Gastrocnemius medialis (tissue), 4 donors: Measurements from ENCODE around the gene RMDN2. TPM values are rescaled to one million over a fixed set of nuclear protein-coding genes. Genes with fewer than 3 reads are reported as not detected.

ENCODE experiments used
- ATAC-seq, 2 donors: fragments of 150-250 bp; one replicate each; pipeline ENCODE4 v1.9.1; 2016
- DNase-seq, 2 donors: peaks; one replicate each; pipeline ENCODE4 v3.0.0-alpha.2; 2019
- H3K27ac ChIP-seq, 4 donors: fragments of 200-600 bp; sonication (generic); 1 replicate in 1 of 4; 2 replicates in 3 of 4; pipeline ENCODE4 v1.5.1; 2016 to 2018; ENCODE audit warnings: mild to moderate bottlenecking in 2 of 4, moderate library complexity in 1 of 4
- H3K27me3 ChIP-seq, 3 donors: fragments of 200-600 bp; sonication (generic) in 2 of 3; 1 replicate in 1 of 3; 2 replicates in 2 of 3; pipeline versions ENCODE4 v1.5.1 to v1.6.0; 2016 to 2019; ENCODE audit warnings: mild to moderate bottlenecking in 1 of 3, moderate library complexity in 1 of 3
- H3K36me3 ChIP-seq, 2 donors: fragments of 200-600 bp; sonication (generic) in 1 of 2; one replicate each; pipeline ENCODE4 v1.5.1; 2017 to 2018
- H3K4me1 ChIP-seq, 2 donors: fragments of 200-600 bp; sonication (generic) in 1 of 2; one replicate each; pipeline ENCODE4 v1.5.1; 2016 to 2017; ENCODE audit warnings: mild to moderate bottlenecking in 2 of 2
- H3K4me3 ChIP-seq, 4 donors: fragments of 200-600 bp; sonication (generic) in 3 of 4; 1 replicate in 1 of 4; 2 replicates in 3 of 4; pipeline ENCODE4 v1.5.1; 2016 to 2019; ENCODE audit warnings: mild to moderate bottlenecking in 2 of 4
- H3K9me3 ChIP-seq, 3 donors: fragments of 200-600 bp; sonication (generic) in 2 of 3; 1 replicate in 1 of 3; 2 replicates in 2 of 3; pipeline ENCODE4 v1.5.1; 2016 to 2019
- POLR2A ChIP-seq, 2 donors: fragments of 450-650 bp; IDR thresholded peaks; one replicate each; pipeline ENCODE4 v1.6.1; 2017; ENCODE audit warnings: antibody characterized with exemption in 2 of 2, mild to moderate bottlenecking in 2 of 2, moderate library complexity in 2 of 2
- in situ Hi-C, 4 donors: fragments of 200-750 bp; cut with MboI; loops; one replicate each; pipeline versions ENCODE4 v1.15.0 to v1.8.0; 2017; ENCODE audit warnings: low sequenced_read_pairs in 4 of 4
- intact Hi-C: fragments of 100-400 bp; cut with DNase I; formaldehyde crosslinking; loops from one replicate; pipeline ENCODE4 v1.15.1; 2023; ENCODE audit warnings: low total_unique reads
- total RNA-seq, 4 donors: library from RNA; depleted of rRNA; stranded (reverse); fragments of >200 nt; gene quantifications; one replicate each; pipeline versions ENCODE4 v1.1.0 to v1.2.3, GENCODE V29; 2016
- TF ChIP-seq, protein P1 (sequence below), 5 experiments: fragments of 450-650 bp in 3 of 5; fragments of 200-600 bp in 2 of 5; sonication (generic) in 2 of 5; IDR thresholded peaks in 4 of 5; conservative IDR thresholded peaks in 1 of 5; 1 replicate in 4 of 5; 2 replicates in 1 of 5; pipeline ENCODE4 v1.5.1; 2016 to 2019; ENCODE audit warnings: antibody characterized with exemption in 5 of 5, mild to moderate bottlenecking in 3 of 5, moderate library complexity in 3 of 5

RMDN2 gene
- total RNA-seq, 4 donors from 2014 or later, result 2.7 to 6.3 (median 3.3) TPM

DNA sequence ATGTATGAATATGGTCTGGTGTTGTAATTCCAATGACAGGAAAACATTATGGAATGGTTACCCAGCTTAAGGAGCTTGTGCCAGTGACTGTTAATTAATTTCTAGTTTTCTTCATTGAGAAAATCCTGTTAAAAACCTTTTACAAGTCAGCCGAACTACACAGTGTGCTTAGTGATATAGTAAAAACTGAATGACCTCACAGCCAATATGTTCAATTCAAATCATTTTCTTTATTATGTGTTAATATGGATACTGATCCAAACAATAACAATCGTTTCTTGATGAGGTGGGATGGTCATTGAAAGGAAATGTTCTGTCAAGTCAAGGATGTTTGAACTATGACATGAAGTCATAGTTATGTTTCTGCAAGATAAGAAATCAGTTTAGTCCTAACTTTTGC lies 41.6 kb upstream of the RMDN2 start:
- Histone ChIP-seq H3K9me3 (no peaks in the 10 kb centered on the region), H3K36me3 (no peaks in the 10 kb centered on the region), H3K27me3 (no peaks in the 10 kb centered on the region), H3K4me3 (no peak overlapping the region), H3K4me1 (no peaks in the 10 kb centered on the region), H3K27ac (no peak overlapping the region)
- DNase-seq (no peak), ATAC-seq (no peak)
- intact Hi-C loops (no loop called here), in situ Hi-C loops (loop anchor here in 3 of 4 donors (10.0 to 25.0 kb wide), 2 partner anchors 489 to 721 kb away; partner anchors contain the start of gene EIF2AK2 (in 2 of the 3))
- TF ChIP-seq, protein P1, sequence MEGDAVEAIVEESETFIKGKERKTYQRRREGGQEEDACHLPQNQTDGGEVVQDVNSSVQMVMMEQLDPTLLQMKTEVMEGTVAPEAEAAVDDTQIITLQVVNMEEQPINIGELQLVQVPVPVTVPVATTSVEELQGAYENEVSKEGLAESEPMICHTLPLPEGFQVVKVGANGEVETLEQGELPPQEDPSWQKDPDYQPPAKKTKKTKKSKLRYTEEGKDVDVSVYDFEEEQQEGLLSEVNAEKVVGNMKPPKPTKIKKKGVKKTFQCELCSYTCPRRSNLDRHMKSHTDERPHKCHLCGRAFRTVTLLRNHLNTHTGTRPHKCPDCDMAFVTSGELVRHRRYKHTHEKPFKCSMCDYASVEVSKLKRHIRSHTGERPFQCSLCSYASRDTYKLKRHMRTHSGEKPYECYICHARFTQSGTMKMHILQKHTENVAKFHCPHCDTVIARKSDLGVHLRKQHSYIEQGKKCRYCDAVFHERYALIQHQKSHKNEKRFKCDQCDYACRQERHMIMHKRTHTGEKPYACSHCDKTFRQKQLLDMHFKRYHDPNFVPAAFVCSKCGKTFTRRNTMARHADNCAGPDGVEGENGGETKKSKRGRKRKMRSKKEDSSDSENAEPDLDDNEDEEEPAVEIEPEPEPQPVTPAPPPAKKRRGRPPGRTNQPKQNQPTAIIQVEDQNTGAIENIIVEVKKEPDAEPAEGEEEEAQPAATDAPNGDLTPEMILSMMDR (IDR thresholded peaks at IDR 0.05 in 4 of 5, conservative IDR thresholded peaks at IDR 0.05 in 1 of 5), result no peak
- no peak for TF ChIP-seq POLR2A (IDR thresholded peaks at IDR 0.05)

DNA sequence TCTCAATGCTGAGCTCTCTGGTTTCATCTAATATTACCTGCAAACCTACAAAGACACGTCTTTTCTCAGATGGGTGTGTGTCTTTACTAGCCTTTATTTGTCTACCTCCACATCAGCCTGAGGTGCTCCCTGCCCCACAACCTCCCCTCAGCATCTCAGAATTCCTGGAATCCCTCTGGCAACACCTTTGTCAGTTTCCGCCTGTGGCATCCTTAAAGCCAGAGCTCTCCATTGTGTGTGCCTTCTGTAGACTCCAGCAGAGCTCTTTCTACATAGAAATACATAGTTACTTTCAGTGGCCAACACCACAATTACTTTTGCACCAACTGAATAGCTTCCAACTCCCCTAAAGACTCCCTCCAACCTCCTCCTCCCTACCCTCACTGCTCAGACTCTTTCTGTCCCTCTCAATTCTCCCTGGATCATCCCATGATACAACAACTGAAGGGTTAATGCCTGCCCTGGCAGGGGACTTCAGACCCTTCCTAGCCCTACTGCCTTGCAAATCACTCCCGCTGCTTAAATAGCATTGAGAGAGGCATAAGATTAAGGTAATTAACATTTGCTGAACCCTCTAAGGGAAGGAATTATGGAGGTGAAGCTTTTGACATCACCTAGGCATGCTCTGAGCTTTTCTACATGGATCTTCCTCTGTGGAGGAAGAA lies 39.6 kb upstream of the RMDN2 start:
- in situ Hi-C loops, result loop anchor here in 3 of 4 donors (10.0 to 25.0 kb wide), 2 partner anchors 491 to 723 kb away; partner anchors contain the start of gene EIF2AK2 (in 2 of the 3)
- Histone ChIP-seq H3K4me3 (no peak overlapping the region), H3K27ac (no peak overlapping the region), H3K36me3 (no peaks in the 10 kb centered on the region), H3K9me3 (no peaks in the 10 kb centered on the region), H3K27me3 (no peaks in the 10 kb centered on the region), H3K4me1 (no peaks in the 10 kb centered on the region)
- no peak for TF ChIP-seq POLR2A (IDR thresholded peaks at IDR 0.05)
- TF ChIP-seq, protein P1 (IDR thresholded peaks at IDR 0.05 in 4 of 5, conservative IDR thresholded peaks at IDR 0.05 in 1 of 5), result no peak
- intact Hi-C loops, result no loop called here
- ATAC-seq (no peak), DNase-seq (no peak)

DNA sequence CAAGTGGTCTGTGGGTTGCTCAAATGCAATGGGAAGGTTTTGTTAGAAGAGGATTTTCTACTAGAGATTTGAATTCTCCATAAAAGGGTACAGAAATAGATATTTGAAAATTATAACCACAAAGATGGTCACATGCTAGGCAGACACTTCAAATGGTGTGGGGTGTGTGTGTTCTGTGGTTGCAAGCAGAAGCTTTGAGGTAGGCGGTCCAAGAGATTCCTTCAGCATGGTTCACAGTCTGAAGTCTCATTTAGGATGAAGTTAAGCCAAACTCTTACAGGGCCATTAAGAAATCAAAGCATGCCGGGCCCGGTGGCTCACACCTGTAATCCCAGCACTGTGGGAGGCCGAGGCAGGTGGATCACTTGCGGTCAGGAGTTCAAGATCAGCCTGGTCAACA lies 38.3 kb upstream of the RMDN2 start:
- TF ChIP-seq, protein P1 (IDR thresholded peaks at IDR 0.05 in 4 of 5, conservative IDR thresholded peaks at IDR 0.05 in 1 of 5), result no peak
- no peak for TF ChIP-seq POLR2A (IDR thresholded peaks at IDR 0.05)
- no peak for DNase-seq
- no peak for ATAC-seq
- Histone ChIP-seq H3K27me3 (no peaks in the 10 kb centered on the region), H3K4me3 (no peak overlapping the region), H3K27ac (no peak overlapping the region), H3K36me3 (no peaks in the 10 kb centered on the region), H3K4me1 (no peaks in the 10 kb centered on the region), H3K9me3 (no peaks in the 10 kb centered on the region)
- in situ Hi-C loops (loop anchor here in 3 of 4 donors (10.0 to 25.0 kb wide), 2 partner anchors 492 to 724 kb away; partner anchors contain the start of gene EIF2AK2 (in 2 of the 3)), intact Hi-C loops (no loop called here)

DNA sequence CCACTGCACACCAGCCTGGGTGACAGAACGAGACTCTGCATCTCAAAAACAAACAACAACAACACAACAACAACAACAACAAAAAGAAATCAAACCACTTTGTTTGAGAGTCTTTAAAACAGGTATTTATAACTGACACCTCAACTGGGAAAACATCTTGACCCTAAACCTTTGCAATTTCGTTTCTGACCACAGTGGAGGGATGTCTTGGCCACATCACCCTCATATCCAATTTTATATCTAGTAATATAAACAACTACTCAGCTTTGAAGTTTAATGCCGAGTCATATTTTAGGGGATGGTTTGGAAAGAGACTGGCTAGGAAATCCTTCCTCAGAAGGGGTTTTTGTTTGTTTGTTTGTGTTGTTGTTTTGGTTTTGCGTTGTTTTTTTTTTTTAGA lies 37.8 kb upstream of the RMDN2 start:
- intact Hi-C loops (no loop called here), in situ Hi-C loops (loop anchor here in 3 of 4 donors (10.0 to 25.0 kb wide), 2 partner anchors 492 to 725 kb away; partner anchors contain the start of gene EIF2AK2 (in 2 of the 3))
- no peak overlapping the region for H3K4me3 ChIP-seq
- TF ChIP-seq POLR2A (IDR thresholded peaks at IDR 0.05), result no peak
- TF ChIP-seq, protein P1 (IDR thresholded peaks at IDR 0.05 in 4 of 5, conservative IDR thresholded peaks at IDR 0.05 in 1 of 5), result no peak
- H3K27ac ChIP-seq, result no peak overlapping the region
- DNase-seq, result no peak
- no peaks in the 10 kb centered on the region for H3K4me1 ChIP-seq
- H3K9me3 ChIP-seq, result no peaks in the 10 kb centered on the region
- no peaks in the 10 kb centered on the region for H3K27me3 ChIP-seq
- no peaks in the 10 kb centered on the region for H3K36me3 ChIP-seq
- ATAC-seq, result no peak
